ENCODE measurements around the gene GSK3B. TPM values are rescaled to one million over a fixed set of nuclear protein-coding genes. Genes with fewer than 3 reads are reported as not detected.

GSK3B gene
- total RNA-seq, 1 experiment from 2014 or later = 50.0 TPM

DNA sequence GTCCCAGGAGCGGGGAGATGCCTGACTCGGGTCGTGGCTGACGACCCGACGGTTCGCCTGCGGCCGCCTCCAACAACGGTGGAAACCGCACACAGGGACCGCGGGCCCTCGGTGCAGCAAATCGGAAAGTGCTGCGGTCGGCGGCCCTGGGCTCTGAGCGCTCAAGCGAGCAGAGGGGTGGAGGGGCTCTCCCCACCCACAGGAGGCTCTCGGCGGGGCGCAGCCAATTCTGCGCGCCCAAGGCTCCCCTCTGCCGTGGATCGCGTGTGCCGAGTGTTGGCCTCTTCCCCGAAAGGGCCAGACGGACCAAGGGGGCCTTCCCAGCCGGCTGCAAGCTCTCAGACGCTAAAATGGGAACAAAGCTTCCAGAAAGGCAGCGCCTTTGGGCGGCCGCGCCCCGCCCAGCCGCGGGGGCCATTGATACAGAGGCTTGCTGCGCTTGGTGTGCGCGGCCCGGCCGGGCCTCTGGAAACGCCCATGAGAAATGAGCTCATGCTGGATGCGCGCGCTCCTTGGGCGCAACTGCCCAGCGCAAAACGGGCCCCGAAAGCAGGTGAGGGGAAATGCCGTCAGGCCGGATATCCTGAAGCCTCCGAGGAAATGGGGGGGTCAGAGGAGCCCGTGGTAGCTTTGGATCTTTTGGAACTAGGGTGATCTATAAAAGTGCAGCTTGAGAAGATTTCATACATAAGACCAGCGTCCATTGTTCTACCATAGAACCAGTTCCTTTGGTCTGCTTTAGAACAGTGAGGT lies 1.2 kb upstream of the GSK3B start:
- CTCF ChIA-PET = interaction anchor here (0.7 to 1.5 kb wide), 5 partner anchors 18 to 322 kb away, joined by 3 to 8 read pairs (median 5); no protein-coding TSS in a partner anchor
- POLR2A ChIA-PET = interaction anchor here (0.6 to 2.1 kb wide), 17 partner anchors 9 to 500 kb away, joined by 3 to 6 read pairs (median 4); partner anchors contain the start of gene NDUFB4
- no peak overlapping the region for H2AFZ ChIP-seq (ENCODE audit: low read depth, low read length, poor library complexity, severe bottlenecking)
- intact Hi-C loops (cut with micrococcal nuclease) = loop anchor here (1.0 to 10.0 kb wide), 2 partner anchors 65 to 631 kb away; partner anchors contain the start of genes POGLUT1 and TMEM39A
- RAD21 ChIA-PET (ENCODE audit: low non-redundant PET in 1 of 2, low total read pairs in 2 of 2, uncharacterized antibody in 2 of 2, unreplicated experiment in 2 of 2) = interaction anchor here in 1 of 2 experiments (1.1 kb wide), 1 partner anchor 49 kb away, joined by 3 read pairs; no protein-coding TSS in a partner anchor
- ATAC-seq (peak; percentile 62), DNase-seq (ENCODE audit: low read depth, low spot score) (peak; percentile 84)
- peaks cover 56% of the 10 kb centered on the region for H3K79me2 ChIP-seq (ENCODE audit: insufficient read depth, low read length)
- H3K4me3 ChIP-seq (replicated peaks in 1 of 2; ENCODE audit: low read depth in 1 of 2, low read length in 2 of 2) = peak overlapping the region; percentile 54 to 89
- no peaks in the 10 kb centered on the region for H3K9me2 ChIP-seq (ENCODE audit: insufficient read depth)
- H3K9me3 ChIP-seq (ENCODE audit: control insufficient read depth in 1 of 2, insufficient read depth in 1 of 2, low read depth in 1 of 2, low read length in 2 of 2) = no peaks in the 10 kb centered on the region
- H3K27me3 ChIP-seq (ENCODE audit: insufficient read depth, low read length) = no peaks in the 10 kb centered on the region
- no peaks in the 10 kb centered on the region for H3K36me3 ChIP-seq (ENCODE audit: control insufficient read depth in 1 of 2, insufficient read depth in 2 of 2, low read length in 2 of 2)
- BruUV-seq (replicated peaks) = no TSS peak
- no peaks in the 10 kb centered on the region for H4K20me1 ChIP-seq (ENCODE audit: insufficient read depth)
- peak overlapping the region; percentile 99 for H3K27ac ChIP-seq (ENCODE audit: low read depth, low read length)
- H3K4me2 ChIP-seq (ENCODE audit: low read length) = peak overlapping the region; percentile 93
- peak overlapping the region; percentile 93 for H3K9ac ChIP-seq (ENCODE audit: low read length)
- peaks cover 0 to 25% of the 10 kb centered on the region in 2 experiments; a peak in 3 of 4 replicates for H3K4me1 ChIP-seq (ENCODE audit: control insufficient read depth in 1 of 2, insufficient read depth in 2 of 2, low read length in 2 of 2)
- TF ChIP-seq TCF7L2 (IDR thresholded peaks at IDR 0.05; ENCODE audit: borderline replicate concordance, extremely low read depth, insufficient read depth, insufficient read length) (peak; percentile 48), SP1 (IDR thresholded peaks at IDR 0.05; ENCODE audit: low read depth) (peak; percentile 50), RAD21 (IDR thresholded peaks at IDR 0.05; ENCODE audit: low read depth) (no peak), EGR1 (IDR thresholded peaks at IDR 0.05; ENCODE audit: low read depth) (no peak), JUND (IDR thresholded peaks at IDR 0.05) (peak; percentile 19; the same call in 1 of the 2 replicates), CBX3 (IDR thresholded peaks at IDR 0.05; ENCODE audit: low read depth) (peak; percentile 22; the same call in 1 of the 2 replicates), EZH2phosphoT487 (IDR thresholded peaks at IDR 0.05; ENCODE audit: borderline replicate concordance) (no peak), POLR2A (IDR thresholded peaks at IDR 0.05; ENCODE audit: borderline replicate concordance, extremely low read depth, insufficient read depth, insufficient read length) (peak; percentile 88), SIN3A (IDR thresholded peaks at IDR 0.05; ENCODE audit: low read depth) (peak; percentile 82; the same call in 1 of the 2 replicates), ZNF274 (IDR thresholded peaks at IDR 0.05; ENCODE audit: low read depth, low read length) (no peak), CEBPB (IDR thresholded peaks at IDR 0.05; ENCODE audit: low read depth) (no peak), FOSL1 (IDR thresholded peaks at IDR 0.05; ENCODE audit: low read depth) (no peak; the same call in 1 of the 2 replicates), POLR2AphosphoS5 (IDR thresholded peaks at IDR 0.05; ENCODE audit: low read depth, low read length) (peak; percentile 78), ZFX (IDR thresholded peaks at IDR 0.05) (peak; percentile 82), EZH2 (IDR thresholded peaks at IDR 0.05) (no peak), ELF1 (IDR thresholded peaks at IDR 0.05; ENCODE audit: borderline replicate concordance, low read depth) (peak; percentile 26; the same call in 1 of the 2 replicates)
- TF ChIP-seq, protein P1, sequence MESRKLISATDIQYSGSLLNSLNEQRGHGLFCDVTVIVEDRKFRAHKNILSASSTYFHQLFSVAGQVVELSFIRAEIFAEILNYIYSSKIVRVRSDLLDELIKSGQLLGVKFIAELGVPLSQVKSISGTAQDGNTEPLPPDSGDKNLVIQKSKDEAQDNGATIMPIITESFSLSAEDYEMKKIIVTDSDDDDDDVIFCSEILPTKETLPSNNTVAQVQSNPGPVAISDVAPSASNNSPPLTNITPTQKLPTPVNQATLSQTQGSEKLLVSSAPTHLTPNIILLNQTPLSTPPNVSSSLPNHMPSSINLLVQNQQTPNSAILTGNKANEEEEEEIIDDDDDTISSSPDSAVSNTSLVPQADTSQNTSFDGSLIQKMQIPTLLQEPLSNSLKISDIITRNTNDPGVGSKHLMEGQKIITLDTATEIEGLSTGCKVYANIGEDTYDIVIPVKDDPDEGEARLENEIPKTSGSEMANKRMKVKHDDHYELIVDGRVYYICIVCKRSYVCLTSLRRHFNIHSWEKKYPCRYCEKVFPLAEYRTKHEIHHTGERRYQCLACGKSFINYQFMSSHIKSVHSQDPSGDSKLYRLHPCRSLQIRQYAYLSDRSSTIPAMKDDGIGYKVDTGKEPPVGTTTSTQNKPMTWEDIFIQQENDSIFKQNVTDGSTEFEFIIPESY (IDR thresholded peaks at IDR 0.05; ENCODE audit: extremely low read depth, insufficient replicate concordance, low read length) = no peak
- TF ChIP-seq, protein P2, sequence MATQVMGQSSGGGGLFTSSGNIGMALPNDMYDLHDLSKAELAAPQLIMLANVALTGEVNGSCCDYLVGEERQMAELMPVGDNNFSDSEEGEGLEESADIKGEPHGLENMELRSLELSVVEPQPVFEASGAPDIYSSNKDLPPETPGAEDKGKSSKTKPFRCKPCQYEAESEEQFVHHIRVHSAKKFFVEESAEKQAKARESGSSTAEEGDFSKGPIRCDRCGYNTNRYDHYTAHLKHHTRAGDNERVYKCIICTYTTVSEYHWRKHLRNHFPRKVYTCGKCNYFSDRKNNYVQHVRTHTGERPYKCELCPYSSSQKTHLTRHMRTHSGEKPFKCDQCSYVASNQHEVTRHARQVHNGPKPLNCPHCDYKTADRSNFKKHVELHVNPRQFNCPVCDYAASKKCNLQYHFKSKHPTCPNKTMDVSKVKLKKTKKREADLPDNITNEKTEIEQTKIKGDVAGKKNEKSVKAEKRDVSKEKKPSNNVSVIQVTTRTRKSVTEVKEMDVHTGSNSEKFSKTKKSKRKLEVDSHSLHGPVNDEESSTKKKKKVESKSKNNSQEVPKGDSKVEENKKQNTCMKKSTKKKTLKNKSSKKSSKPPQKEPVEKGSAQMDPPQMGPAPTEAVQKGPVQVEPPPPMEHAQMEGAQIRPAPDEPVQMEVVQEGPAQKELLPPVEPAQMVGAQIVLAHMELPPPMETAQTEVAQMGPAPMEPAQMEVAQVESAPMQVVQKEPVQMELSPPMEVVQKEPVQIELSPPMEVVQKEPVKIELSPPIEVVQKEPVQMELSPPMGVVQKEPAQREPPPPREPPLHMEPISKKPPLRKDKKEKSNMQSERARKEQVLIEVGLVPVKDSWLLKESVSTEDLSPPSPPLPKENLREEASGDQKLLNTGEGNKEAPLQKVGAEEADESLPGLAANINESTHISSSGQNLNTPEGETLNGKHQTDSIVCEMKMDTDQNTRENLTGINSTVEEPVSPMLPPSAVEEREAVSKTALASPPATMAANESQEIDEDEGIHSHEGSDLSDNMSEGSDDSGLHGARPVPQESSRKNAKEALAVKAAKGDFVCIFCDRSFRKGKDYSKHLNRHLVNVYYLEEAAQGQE (IDR thresholded peaks at IDR 0.05; ENCODE audit: low read depth) = no peak
- TF ChIP-seq, protein P3, sequence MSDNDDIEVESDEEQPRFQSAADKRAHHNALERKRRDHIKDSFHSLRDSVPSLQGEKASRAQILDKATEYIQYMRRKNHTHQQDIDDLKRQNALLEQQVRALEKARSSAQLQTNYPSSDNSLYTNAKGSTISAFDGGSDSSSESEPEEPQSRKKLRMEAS (IDR thresholded peaks at IDR 0.05) = peak; percentile 80
- TF ChIP-seq, protein P4, sequence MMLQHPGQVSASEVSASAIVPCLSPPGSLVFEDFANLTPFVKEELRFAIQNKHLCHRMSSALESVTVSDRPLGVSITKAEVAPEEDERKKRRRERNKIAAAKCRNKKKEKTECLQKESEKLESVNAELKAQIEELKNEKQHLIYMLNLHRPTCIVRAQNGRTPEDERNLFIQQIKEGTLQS (IDR thresholded peaks at IDR 0.05) = no peak

All from HCT116 (cell line).